Panc1 (cell line): ENCODE data around the gene GNRH2. TPM values are rescaled to one million over a fixed set of nuclear protein-coding genes. Genes with fewer than 3 reads are reported as not detected.

Experiments used
- ATAC-seq: fragments of 200-7000 bp; cut with Tn5 transposase; 2 replicates; pipeline ENCODE4 v1.9.1; 2020; ENCODE audit warnings: mild to moderate bottlenecking, moderate library complexity
- BruUV-seq: library from RNA; stranded (reverse); fragments of 400-500 nt; replicated peaks from 2 replicates; lab custom pipeline; 2021; lab: Mats Ljungman, UMichigan
- CTCF ChIA-PET: fragments of 300-600 bp; sonication (Branson Sonifier 250); formaldehyde crosslinking; loops from one replicate; lab custom pipeline; 2022; ENCODE audit warnings: antibody characterized with exemption; lab: Charles Lee
- POLR2A ChIA-PET: fragments of 300-600 bp; sonication (Branson Sonifier 250); formaldehyde crosslinking; loops from one replicate; lab custom pipeline; 2022; ENCODE audit warnings: antibody characterized with exemption; lab: Charles Lee
- DNase-seq: peaks from one replicate; pipeline ENCODE4 v3.0.0-alpha.2; 2010; ENCODE audit warnings: low read depth, low spot score
- H3K27ac ChIP-seq: 2 replicates; pipeline ENCODE4 v1.5.1; 2011; ENCODE audit warnings: mild to moderate bottlenecking, low read length, inconsistent platforms
- H3K27me3 ChIP-seq: fragments of 200-500 bp; sonication (Bioruptor generic); 2 replicates; pipeline ENCODE4 v1.6.0; 2014; ENCODE audit warnings: low read length, inconsistent platforms; ENCODE audit not compliant: control insufficient read depth, insufficient read depth
- H3K36me3 ChIP-seq: fragments of 200-500 bp; sonication (Bioruptor generic); 2 replicates; pipeline ENCODE4 v1.5.1; 2014; ENCODE audit warnings: inconsistent platforms, mild to moderate bottlenecking, low read length, moderate library complexity; ENCODE audit not compliant: control insufficient read depth, insufficient read depth
- H3K4me1 ChIP-seq: 2 replicates; pipeline ENCODE4 v1.5.1; 2011; ENCODE audit warnings: inconsistent platforms, mild to moderate bottlenecking, low read length, moderate library complexity; ENCODE audit not compliant: control insufficient read depth, insufficient read depth
- H3K4me3 ChIP-seq, 2 experiments: 2 replicates each; pipeline ENCODE4 v1.5.1; 2011 to 2012; ENCODE audit warnings: low read depth in 2 of 2, low read length in 2 of 2, mild to moderate bottlenecking in 2 of 2, inconsistent platforms in 1 of 2, moderate library complexity in 1 of 2
- H3K9me3 ChIP-seq: fragments of 200-500 bp; sonication (Bioruptor generic); 2 replicates; pipeline ENCODE4 v1.5.1; 2014; ENCODE audit warnings: low read depth, mild to moderate bottlenecking, inconsistent platforms, low read length, moderate library complexity; ENCODE audit not compliant: control insufficient read depth, insufficient read depth
- CTCF ChIP-seq: fragments of 450-650 bp; IDR thresholded peaks from 2 replicates; pipeline ENCODE4 v1.5.1; 2017; ENCODE audit warnings: mild to moderate bottlenecking
- POLR2AphosphoS5 ChIP-seq: IDR thresholded peaks from 2 replicates; pipeline ENCODE4 v1.6.1; 2012; ENCODE audit warnings: mild to moderate bottlenecking, low read depth, low read length, moderate library complexity
- REST ChIP-seq, 2 experiments: IDR thresholded peaks; 2 replicates each; pipeline ENCODE4 v1.6.1; 2011 to 2012; ENCODE audit warnings: low read depth in 2 of 2, control low read depth in 1 of 2, low read length in 1 of 2, mild to moderate bottlenecking in 1 of 2, moderate library complexity in 1 of 2; ENCODE audit not compliant: insufficient read depth in 1 of 2
- SIN3A ChIP-seq: IDR thresholded peaks from 2 replicates; pipeline ENCODE4 v1.6.1; 2012; ENCODE audit warnings: low read depth, mild to moderate bottlenecking, low read length, moderate library complexity, borderline replicate concordance; ENCODE audit not compliant: insufficient read depth
- TCF7L2 ChIP-seq: IDR thresholded peaks from 2 replicates; pipeline ENCODE4 v1.6.1; 2011; ENCODE audit warnings: mild to moderate bottlenecking, low read depth, low read length, inconsistent platforms
- in situ Hi-C: cut with HindIII; loops from 2 replicates; pipeline ENCODE4 v1.10.0; 2016; ENCODE audit warnings: low sequenced_read_pairs, low pct_unique_long_range_greater_than_20kb
- intact Hi-C: fragments of 100-400 bp; cut with micrococcal nuclease; formaldehyde crosslinking; loops from one replicate; pipeline ENCODE4 v1.10.0; 2022; ENCODE audit not compliant: unreplicated experiment
- total RNA-seq: library from RNA; stranded (reverse); gene quantifications from one replicate; pipeline ENCODE4 v1.2.1, GENCODE V29; 2021; ENCODE audit not compliant: unreplicated experiment

Gene GNRH2
- total RNA-seq, 1 experiment from 2014 or later, result 0.49 TPM

- DNase-seq (no peak), ATAC-seq (no peak)
- H3K9me3 ChIP-seq, result no peaks in the 10 kb centered on the region
- POLR2A ChIA-PET, result no interaction called here
- H3K4me1 ChIP-seq, result 0 out of 2 replicates have a peak, but pooled peaks cover 3% of the 10 kb centered on the region
- intact Hi-C loops (no loop called here), in situ Hi-C loops (no loop called here)
- H3K27me3 ChIP-seq, result no peaks in the 10 kb centered on the region
- no peak overlapping the region for H3K4me3 ChIP-seq
- no peak overlapping the region for H3K27ac ChIP-seq
- BruUV-seq, result no TSS peak
- CTCF ChIA-PET, result interaction anchor here (0.6 kb wide), 1 partner anchor 135 kb away, joined by 3 read pairs; no protein-coding TSS in a partner anchor
- no peaks in the 10 kb centered on the region for H3K36me3 ChIP-seq
- TF ChIP-seq REST (IDR thresholded peaks at IDR 0.05; ENCODE audit: insufficient read depth in 1 of 2, low read depth in 2 of 2, low read length in 1 of 2) (no peak), CTCF (no peak), SIN3A (no peak), POLR2AphosphoS5 (no peak), TCF7L2 (no peak)
Observed at GRCh38 chr20:3067139-3068014, 24.0 kb downstream of the GNRH2 start.

- no TSS peak for BruUV-seq
- POLR2A ChIA-PET, result no interaction called here
Observed at GRCh38 chr20:3068075-3068474, 24.7 kb downstream of the GNRH2 start.

More at GRCh38 chr20:3068075-3068474, 24.7 kb downstream of the GNRH2 start:
- no peak overlapping the region for H3K27ac ChIP-seq
- DNase-seq (no peak), ATAC-seq (no peak)
- CTCF ChIA-PET, result no interaction called here
- TF ChIP-seq POLR2AphosphoS5 (no peak), REST (IDR thresholded peaks at IDR 0.05; ENCODE audit: insufficient read depth in 1 of 2, low read depth in 2 of 2, low read length in 1 of 2) (no peak), SIN3A (no peak), TCF7L2 (no peak), CTCF (no peak)
- H3K4me3 ChIP-seq, result no peak overlapping the region
- H3K4me1 ChIP-seq, result 0 out of 2 replicates have a peak, but pooled peaks cover 3% of the 10 kb centered on the region
- H3K9me3 ChIP-seq, result no peaks in the 10 kb centered on the region
- in situ Hi-C loops, result no loop called here
- H3K36me3 ChIP-seq, result no peaks in the 10 kb centered on the region
- intact Hi-C loops, result no loop called here
- no peaks in the 10 kb centered on the region for H3K27me3 ChIP-seq
